COLO668 (cell line): ENCODE measurements around the gene DIDO1.
A peak's percentile ranks its signal among the peaks of the same experiment; 100 is the strongest.

Experiments
- DNase-seq: peaks from one replicate; lab custom pipeline; 2025; ENCODE audit not compliant: unreplicated experiment; lab: John Stamatoyannopoulos, UW

The DIDO1 gene

GRCh38 chr20:62880935-62881661 lies 45.2 kb downstream of the DIDO1 start:
- no peak for DNase-seq

GRCh38 chr20:62880147-62880934 lies 46.0 kb downstream of the DIDO1 start:
- no peak for DNase-seq

GRCh38 chr20:62879275-62880146 lies 46.8 kb downstream of the DIDO1 start:
- DNase-seq = no peak

GRCh38 chr20:62878244-62879038 lies 47.9 kb downstream of the DIDO1 start:
- DNase-seq = no peak

- DNase-seq = no peak
These were observed 49.1 kb downstream of the DIDO1 start for GRCh38 chr20:62876902-62877816.

- no peak for DNase-seq
These were observed 49.8 kb downstream of the DIDO1 start for GRCh38 chr20:62876501-62876901.

- DNase-seq = peak; percentile 93
These were observed 50.6 kb downstream of the DIDO1 start for GRCh38 chr20:62875419-62876361.

GRCh38 chr20:62874964-62875344 lies 51.4 kb downstream of the DIDO1 start:
- DNase-seq = no peak

- DNase-seq = peak; percentile 54
These were observed 52.6 kb downstream of the DIDO1 start for GRCh38 chr20:62873681-62874031.

- no peak for DNase-seq
These were observed 53.0 kb downstream of the DIDO1 start for GRCh38 chr20:62873280-62873679.

GRCh38 chr20:62872862-62873261 lies 53.4 kb downstream of the DIDO1 start:
- no peak for DNase-seq

GRCh38 chr20:62872184-62872847 lies 54.0 kb downstream of the DIDO1 start:
- peak; percentile 61 for DNase-seq

GRCh38 chr20:62864207-62864606 lies 62.1 kb downstream of the DIDO1 start:
- DNase-seq = no peak

- DNase-seq = peak; percentile 97
These were observed 64.5 kb downstream of the DIDO1 start, which contains the start of gene TCFL5 for GRCh38 chr20:62861726-62862336. Gene TCFL5 (minus strand): TSS chr20:62861822. CDS start chr20:62861670, 152 bp downstream.

- DNase-seq = peak; percentile 71
These were observed 65.2 kb downstream of the DIDO1 start for GRCh38 chr20:62860924-62861691.

GRCh38 chr20:62860391-62860923 lies 65.8 kb downstream of the DIDO1 start:
- DNase-seq = peak; percentile 38
